Panc1 (cell line): ENCODE data around the gene SH2D5. TPM values are rescaled to one million over a fixed set of nuclear protein-coding genes. Genes with fewer than 3 reads are reported as not detected.

Experiments used
- ATAC-seq: fragments of 200-7000 bp; cut with Tn5 transposase; 2 replicates; pipeline ENCODE4 v1.9.1; 2020; ENCODE audit warnings: mild to moderate bottlenecking, moderate library complexity
- BruUV-seq: library from RNA; stranded (reverse); fragments of 400-500 nt; replicated peaks from 2 replicates; lab custom pipeline; 2021; lab: Mats Ljungman, UMichigan
- CTCF ChIA-PET: fragments of 300-600 bp; sonication (Branson Sonifier 250); formaldehyde crosslinking; loops from one replicate; lab custom pipeline; 2022; ENCODE audit warnings: antibody characterized with exemption; lab: Charles Lee
- POLR2A ChIA-PET: fragments of 300-600 bp; sonication (Branson Sonifier 250); formaldehyde crosslinking; loops from one replicate; lab custom pipeline; 2022; ENCODE audit warnings: antibody characterized with exemption; lab: Charles Lee
- DNase-seq: peaks from one replicate; pipeline ENCODE4 v3.0.0-alpha.2; 2010; ENCODE audit warnings: low read depth, low spot score
- H3K27ac ChIP-seq: 2 replicates; pipeline ENCODE4 v1.5.1; 2011; ENCODE audit warnings: mild to moderate bottlenecking, low read length, inconsistent platforms
- H3K27me3 ChIP-seq: fragments of 200-500 bp; sonication (Bioruptor generic); 2 replicates; pipeline ENCODE4 v1.6.0; 2014; ENCODE audit warnings: low read length, inconsistent platforms; ENCODE audit not compliant: control insufficient read depth, insufficient read depth
- H3K36me3 ChIP-seq: fragments of 200-500 bp; sonication (Bioruptor generic); 2 replicates; pipeline ENCODE4 v1.5.1; 2014; ENCODE audit warnings: inconsistent platforms, mild to moderate bottlenecking, low read length, moderate library complexity; ENCODE audit not compliant: control insufficient read depth, insufficient read depth
- H3K4me1 ChIP-seq: 2 replicates; pipeline ENCODE4 v1.5.1; 2011; ENCODE audit warnings: inconsistent platforms, mild to moderate bottlenecking, low read length, moderate library complexity; ENCODE audit not compliant: control insufficient read depth, insufficient read depth
- H3K4me3 ChIP-seq, 2 experiments: 2 replicates each; pipeline ENCODE4 v1.5.1; 2011 to 2012; ENCODE audit warnings: low read depth in 2 of 2, low read length in 2 of 2, mild to moderate bottlenecking in 2 of 2, inconsistent platforms in 1 of 2, moderate library complexity in 1 of 2
- H3K9me3 ChIP-seq: fragments of 200-500 bp; sonication (Bioruptor generic); 2 replicates; pipeline ENCODE4 v1.5.1; 2014; ENCODE audit warnings: low read depth, mild to moderate bottlenecking, inconsistent platforms, low read length, moderate library complexity; ENCODE audit not compliant: control insufficient read depth, insufficient read depth
- POLR2AphosphoS5 ChIP-seq: IDR thresholded peaks from 2 replicates; pipeline ENCODE4 v1.6.1; 2012; ENCODE audit warnings: mild to moderate bottlenecking, low read depth, low read length, moderate library complexity
- SIN3A ChIP-seq: IDR thresholded peaks from 2 replicates; pipeline ENCODE4 v1.6.1; 2012; ENCODE audit warnings: low read depth, mild to moderate bottlenecking, low read length, moderate library complexity, borderline replicate concordance; ENCODE audit not compliant: insufficient read depth
- TCF7L2 ChIP-seq: IDR thresholded peaks from 2 replicates; pipeline ENCODE4 v1.6.1; 2011; ENCODE audit warnings: mild to moderate bottlenecking, low read depth, low read length, inconsistent platforms
- in situ Hi-C: cut with HindIII; loops from 2 replicates; pipeline ENCODE4 v1.10.0; 2016; ENCODE audit warnings: low sequenced_read_pairs, low pct_unique_long_range_greater_than_20kb
- intact Hi-C: fragments of 100-400 bp; cut with micrococcal nuclease; formaldehyde crosslinking; loops from one replicate; pipeline ENCODE4 v1.10.0; 2022; ENCODE audit not compliant: unreplicated experiment
- total RNA-seq: library from RNA; stranded (reverse); gene quantifications from one replicate; pipeline ENCODE4 v1.2.1, GENCODE V29; 2021; ENCODE audit not compliant: unreplicated experiment
- TF ChIP-seq, protein P1 (sequence below): fragments of 450-650 bp; IDR thresholded peaks from 2 replicates; pipeline ENCODE4 v1.5.1; 2017; ENCODE audit warnings: mild to moderate bottlenecking
- TF ChIP-seq, protein P2 (sequence below), 2 experiments: IDR thresholded peaks; 2 replicates each; pipeline ENCODE4 v1.6.1; 2011 to 2012; ENCODE audit warnings: low read depth in 2 of 2, control low read depth in 1 of 2, low read length in 1 of 2, mild to moderate bottlenecking in 1 of 2, moderate library complexity in 1 of 2; ENCODE audit not compliant: insufficient read depth in 1 of 2

SH2D5 gene
- total RNA-seq, 1 experiment from 2014 or later = 23.3 TPM

DNA sequence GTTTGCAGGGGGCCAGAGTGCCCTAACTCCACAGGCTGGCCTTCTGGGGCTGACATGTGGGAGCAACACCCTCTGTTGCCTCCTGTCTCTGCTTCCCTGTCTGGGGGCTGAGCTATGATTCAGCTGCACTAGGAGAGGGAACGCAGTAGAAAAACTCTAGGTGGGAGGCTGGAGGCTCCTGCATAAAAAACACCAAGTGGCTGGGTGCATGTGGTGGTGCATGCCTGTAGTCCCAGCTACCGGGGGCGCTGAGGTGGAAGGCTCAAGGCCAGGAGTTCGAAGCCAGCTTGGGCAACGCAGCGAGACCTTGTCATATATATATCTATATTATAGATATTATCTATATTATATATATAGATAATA is 20.3 kb downstream of the SH2D5 start:
- no TSS peak for BruUV-seq
- H3K27me3 ChIP-seq = no peaks in the 10 kb centered on the region
- in situ Hi-C loops (no loop called here), intact Hi-C loops (no loop called here)
- no peaks in the 10 kb centered on the region for H3K36me3 ChIP-seq
- TF ChIP-seq SIN3A (no peak), TCF7L2 (no peak), POLR2AphosphoS5 (no peak)
- TF ChIP-seq, protein P1, sequence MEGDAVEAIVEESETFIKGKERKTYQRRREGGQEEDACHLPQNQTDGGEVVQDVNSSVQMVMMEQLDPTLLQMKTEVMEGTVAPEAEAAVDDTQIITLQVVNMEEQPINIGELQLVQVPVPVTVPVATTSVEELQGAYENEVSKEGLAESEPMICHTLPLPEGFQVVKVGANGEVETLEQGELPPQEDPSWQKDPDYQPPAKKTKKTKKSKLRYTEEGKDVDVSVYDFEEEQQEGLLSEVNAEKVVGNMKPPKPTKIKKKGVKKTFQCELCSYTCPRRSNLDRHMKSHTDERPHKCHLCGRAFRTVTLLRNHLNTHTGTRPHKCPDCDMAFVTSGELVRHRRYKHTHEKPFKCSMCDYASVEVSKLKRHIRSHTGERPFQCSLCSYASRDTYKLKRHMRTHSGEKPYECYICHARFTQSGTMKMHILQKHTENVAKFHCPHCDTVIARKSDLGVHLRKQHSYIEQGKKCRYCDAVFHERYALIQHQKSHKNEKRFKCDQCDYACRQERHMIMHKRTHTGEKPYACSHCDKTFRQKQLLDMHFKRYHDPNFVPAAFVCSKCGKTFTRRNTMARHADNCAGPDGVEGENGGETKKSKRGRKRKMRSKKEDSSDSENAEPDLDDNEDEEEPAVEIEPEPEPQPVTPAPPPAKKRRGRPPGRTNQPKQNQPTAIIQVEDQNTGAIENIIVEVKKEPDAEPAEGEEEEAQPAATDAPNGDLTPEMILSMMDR = no peak
- TF ChIP-seq, protein P2, sequence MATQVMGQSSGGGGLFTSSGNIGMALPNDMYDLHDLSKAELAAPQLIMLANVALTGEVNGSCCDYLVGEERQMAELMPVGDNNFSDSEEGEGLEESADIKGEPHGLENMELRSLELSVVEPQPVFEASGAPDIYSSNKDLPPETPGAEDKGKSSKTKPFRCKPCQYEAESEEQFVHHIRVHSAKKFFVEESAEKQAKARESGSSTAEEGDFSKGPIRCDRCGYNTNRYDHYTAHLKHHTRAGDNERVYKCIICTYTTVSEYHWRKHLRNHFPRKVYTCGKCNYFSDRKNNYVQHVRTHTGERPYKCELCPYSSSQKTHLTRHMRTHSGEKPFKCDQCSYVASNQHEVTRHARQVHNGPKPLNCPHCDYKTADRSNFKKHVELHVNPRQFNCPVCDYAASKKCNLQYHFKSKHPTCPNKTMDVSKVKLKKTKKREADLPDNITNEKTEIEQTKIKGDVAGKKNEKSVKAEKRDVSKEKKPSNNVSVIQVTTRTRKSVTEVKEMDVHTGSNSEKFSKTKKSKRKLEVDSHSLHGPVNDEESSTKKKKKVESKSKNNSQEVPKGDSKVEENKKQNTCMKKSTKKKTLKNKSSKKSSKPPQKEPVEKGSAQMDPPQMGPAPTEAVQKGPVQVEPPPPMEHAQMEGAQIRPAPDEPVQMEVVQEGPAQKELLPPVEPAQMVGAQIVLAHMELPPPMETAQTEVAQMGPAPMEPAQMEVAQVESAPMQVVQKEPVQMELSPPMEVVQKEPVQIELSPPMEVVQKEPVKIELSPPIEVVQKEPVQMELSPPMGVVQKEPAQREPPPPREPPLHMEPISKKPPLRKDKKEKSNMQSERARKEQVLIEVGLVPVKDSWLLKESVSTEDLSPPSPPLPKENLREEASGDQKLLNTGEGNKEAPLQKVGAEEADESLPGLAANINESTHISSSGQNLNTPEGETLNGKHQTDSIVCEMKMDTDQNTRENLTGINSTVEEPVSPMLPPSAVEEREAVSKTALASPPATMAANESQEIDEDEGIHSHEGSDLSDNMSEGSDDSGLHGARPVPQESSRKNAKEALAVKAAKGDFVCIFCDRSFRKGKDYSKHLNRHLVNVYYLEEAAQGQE (IDR thresholded peaks at IDR 0.05; ENCODE audit: insufficient read depth in 1 of 2, low read depth in 2 of 2, low read length in 1 of 2) = no peak
- ATAC-seq = no peak
- no peak overlapping the region for H3K4me3 ChIP-seq
- H3K9me3 ChIP-seq = no peaks in the 10 kb centered on the region
- ChIA-PET POLR2A (no interaction called here), CTCF (no interaction called here)
- no peak overlapping the region for H3K27ac ChIP-seq
- peaks cover 10% of the 10 kb centered on the region for H3K4me1 ChIP-seq
- no peak for DNase-seq

DNA sequence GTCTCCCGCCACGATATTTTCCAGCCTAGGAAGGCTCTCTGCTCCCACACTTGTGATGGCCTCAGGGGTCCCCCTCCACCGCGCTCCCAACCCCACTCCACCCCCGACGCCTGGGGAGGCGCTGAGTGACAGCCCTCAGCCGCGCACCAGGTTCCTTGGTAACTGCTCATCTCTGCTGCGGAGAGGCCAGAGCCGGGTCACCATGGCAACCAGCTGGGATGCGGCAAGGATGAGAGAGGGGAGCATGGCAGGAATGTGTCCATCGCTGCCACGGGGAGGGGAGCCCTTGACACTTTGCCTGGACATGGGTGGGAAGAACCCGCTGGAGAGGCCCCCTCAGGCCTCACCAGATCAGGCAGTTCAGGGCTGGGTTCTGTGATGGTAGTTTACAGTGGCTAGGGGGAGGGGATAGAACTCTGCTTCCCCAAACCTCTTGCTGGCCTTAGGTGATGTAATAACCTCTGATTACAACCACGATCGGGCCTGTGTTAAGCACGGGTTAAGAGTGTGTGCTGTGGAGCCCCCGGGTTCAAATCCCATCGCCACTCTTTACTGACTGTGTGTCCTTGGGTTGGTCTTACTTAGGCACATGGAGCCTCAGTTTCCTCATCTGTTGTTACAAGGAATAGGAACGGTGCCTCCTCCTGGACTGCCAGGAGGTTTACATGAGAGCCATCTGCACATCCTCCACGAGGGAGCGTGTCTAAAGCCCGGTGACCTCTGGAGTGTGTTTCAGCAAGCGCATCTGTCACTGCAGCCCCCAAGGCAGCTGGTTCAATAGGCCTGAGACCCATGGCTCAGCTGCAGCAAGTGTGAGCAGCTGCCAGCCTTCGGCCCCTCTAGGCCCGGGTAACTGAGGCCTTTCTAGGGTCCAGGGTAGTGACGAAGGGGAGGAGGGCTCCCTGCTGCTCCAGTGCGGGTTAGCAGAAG is 21.0 kb downstream of the SH2D5 start:
- ChIA-PET CTCF (no interaction called here), POLR2A (no interaction called here)
- H3K9me3 ChIP-seq = no peaks in the 10 kb centered on the region
- in situ Hi-C loops (no loop called here), intact Hi-C loops (no loop called here)
- peaks cover 10% of the 10 kb centered on the region for H3K4me1 ChIP-seq
- no peak overlapping the region for H3K4me3 ChIP-seq
- ATAC-seq = peak; percentile 42; the same call in 1 of the 2 replicates
- TF ChIP-seq, protein P2 (IDR thresholded peaks at IDR 0.05; ENCODE audit: insufficient read depth in 1 of 2, low read depth in 2 of 2, low read length in 1 of 2) = no peak
- TF ChIP-seq SIN3A = no peak
- TF ChIP-seq, protein P1 = no peak
- no peak for TF ChIP-seq POLR2AphosphoS5
- no peak for TF ChIP-seq TCF7L2
- no peak overlapping the region for H3K27ac ChIP-seq
- BruUV-seq = no TSS peak
- DNase-seq = no peak
- H3K27me3 ChIP-seq = no peaks in the 10 kb centered on the region
- H3K36me3 ChIP-seq = no peaks in the 10 kb centered on the region
